ENCODE results near the gene RASEF.

DNA sequence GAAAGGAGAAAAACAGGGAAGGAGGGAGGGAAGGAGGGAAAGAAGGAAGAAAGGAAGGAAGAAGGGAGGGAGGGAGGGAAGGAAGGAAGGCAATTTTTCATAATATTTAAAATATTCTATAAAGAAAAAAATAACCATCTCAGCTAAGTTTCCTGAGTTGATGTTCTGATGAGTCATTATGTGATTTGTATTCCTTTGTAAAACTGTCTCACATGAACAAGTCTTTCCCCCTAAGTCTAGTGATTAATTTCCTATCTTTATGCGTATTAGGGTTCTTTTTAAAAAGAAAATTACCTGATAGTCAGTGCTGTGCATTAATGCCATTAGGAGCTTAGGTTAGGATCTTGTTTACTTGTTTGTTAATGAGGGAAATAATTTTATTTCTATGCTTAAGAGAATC lies 94.1 kb downstream of the RASEF start:
- TF ChIP-seq TAF1 (IDR thresholded peaks at IDR 0.05; ENCODE audit: borderline replicate concordance, low read depth, low read length): no peak
- no peak for TF ChIP-seq POLR2AphosphoS5 (IDR thresholded peaks at IDR 0.05; ENCODE audit: low read depth, low read length)

All from GM12892 (cell line).